Stimulated activated effector memory CD8-positive, alpha-beta T cell treated with anti-CD3 and anti-CD28 coated beads, Interleukin-12 subunit alpha, Interleukin-12 subunit beta, amount 100 ng/mL, for 72 hours (primary cell): ENCODE data around the gene TSC22D1.
A peak's percentile ranks its signal among the peaks of the same experiment; 100 is the strongest.

Experiments used
- ATAC-seq: fragments of 150-1000 bp; cut with Tn5 transposase; 2 replicates; pipeline ENCODE4 v1.10.0; 2021
- DNase-seq, 2 donors: peaks; one replicate each; pipeline ENCODE4 v3.0.0; 2021 to 2022; ENCODE audit warnings: low spot score in 2 of 2
- H3K27ac Mint-ChIP-seq: one replicate; pipeline ENCODE4 v1.8.0; 2022; ENCODE audit warnings: mild to moderate bottlenecking, mixed read lengths
- H3K36me3 Mint-ChIP-seq: one replicate; pipeline ENCODE4 v1.8.0; 2022; ENCODE audit warnings: mild to moderate bottlenecking, mixed read lengths
- H3K4me1 Mint-ChIP-seq: one replicate; pipeline ENCODE4 v1.8.0; 2022; ENCODE audit warnings: mixed read lengths
- H3K4me3 Mint-ChIP-seq: one replicate; pipeline ENCODE4 v1.8.0; 2022; ENCODE audit warnings: mild to moderate bottlenecking, mixed read lengths
- H3K9me3 Mint-ChIP-seq: one replicate; pipeline ENCODE4 v1.8.0; 2022; ENCODE audit warnings: mixed read lengths

Gene TSC22D1

GRCh38 chr13:44404261-44405132, 171.6 kb downstream of the TSC22D1 start:
- H3K4me1 Mint-ChIP-seq = no peaks in the 10 kb centered on the region
- H3K36me3 Mint-ChIP-seq = no peaks in the 10 kb centered on the region
- DNase-seq (no peak), ATAC-seq (no peak)
- H3K27ac Mint-ChIP-seq = no peak overlapping the region
- H3K9me3 Mint-ChIP-seq = no peaks in the 10 kb centered on the region
- H3K4me3 Mint-ChIP-seq = no peak overlapping the region

GRCh38 chr13:44403461-44404056, 172.6 kb downstream of the TSC22D1 start:
- ATAC-seq = no peak
- no peak for DNase-seq
- Mint-ChIP-seq H3K9me3 (no peaks in the 10 kb centered on the region), H3K4me3 (no peak overlapping the region), H3K27ac (no peak overlapping the region), H3K4me1 (no peaks in the 10 kb centered on the region), H3K36me3 (no peaks in the 10 kb centered on the region)

- Mint-ChIP-seq H3K4me3 (no peak overlapping the region), H3K27ac (no peak overlapping the region), H3K9me3 (no peaks in the 10 kb centered on the region), H3K4me1 (no peaks in the 10 kb centered on the region), H3K36me3 (no peaks in the 10 kb centered on the region)
- ATAC-seq = peak; percentile 17
- DNase-seq = no peak
Measured at GRCh38 chr13:44402899-44403445, 173.2 kb downstream of the TSC22D1 start.

GRCh38 chr13:44401577-44401976, 174.6 kb downstream of the TSC22D1 start:
- Mint-ChIP-seq H3K4me1 (no peaks in the 10 kb centered on the region), H3K27ac (no peak overlapping the region), H3K9me3 (no peaks in the 10 kb centered on the region), H3K4me3 (no peak overlapping the region), H3K36me3 (no peaks in the 10 kb centered on the region)
- DNase-seq (no peak), ATAC-seq (no peak)

- ATAC-seq (no peak), DNase-seq (no peak)
- H3K27ac Mint-ChIP-seq = no peak overlapping the region
- no peaks in the 10 kb centered on the region for H3K4me1 Mint-ChIP-seq
- H3K4me3 Mint-ChIP-seq = no peak overlapping the region
- no peaks in the 10 kb centered on the region for H3K9me3 Mint-ChIP-seq
- H3K36me3 Mint-ChIP-seq = no peaks in the 10 kb centered on the region
Measured at GRCh38 chr13:44400736-44401135, 175.4 kb downstream of the TSC22D1 start.

GRCh38 chr13:44399074-44399473, 177.1 kb downstream of the TSC22D1 start:
- no peaks in the 10 kb centered on the region for H3K36me3 Mint-ChIP-seq
- DNase-seq (no peak), ATAC-seq (no peak)
- H3K9me3 Mint-ChIP-seq = no peaks in the 10 kb centered on the region
- no peak overlapping the region for H3K27ac Mint-ChIP-seq
- no peaks in the 10 kb centered on the region for H3K4me1 Mint-ChIP-seq
- H3K4me3 Mint-ChIP-seq = no peak overlapping the region

- no peaks in the 10 kb centered on the region for H3K36me3 Mint-ChIP-seq
- H3K4me1 Mint-ChIP-seq = no peaks in the 10 kb centered on the region
- no peak overlapping the region for H3K4me3 Mint-ChIP-seq
- H3K9me3 Mint-ChIP-seq = no peaks in the 10 kb centered on the region
- DNase-seq (no peak), ATAC-seq (no peak)
- no peak overlapping the region for H3K27ac Mint-ChIP-seq
Measured at GRCh38 chr13:44398606-44399005, 177.5 kb downstream of the TSC22D1 start.

GRCh38 chr13:44397766-44398223, 178.3 kb downstream of the TSC22D1 start:
- Mint-ChIP-seq H3K4me1 (no peaks in the 10 kb centered on the region), H3K27ac (no peak overlapping the region), H3K9me3 (no peaks in the 10 kb centered on the region), H3K4me3 (no peak overlapping the region), H3K36me3 (no peaks in the 10 kb centered on the region)
- DNase-seq = no peak
- no peak for ATAC-seq

- ATAC-seq (no peak), DNase-seq (no peak)
- no peaks in the 10 kb centered on the region for H3K4me1 Mint-ChIP-seq
- no peak overlapping the region for H3K27ac Mint-ChIP-seq
- no peaks in the 10 kb centered on the region for H3K9me3 Mint-ChIP-seq
- H3K4me3 Mint-ChIP-seq = no peak overlapping the region
- no peaks in the 10 kb centered on the region for H3K36me3 Mint-ChIP-seq
Measured at GRCh38 chr13:44396701-44397580, 179.2 kb downstream of the TSC22D1 start.

GRCh38 chr13:44395976-44396694, 180.0 kb downstream of the TSC22D1 start:
- H3K4me1 Mint-ChIP-seq = no peaks in the 10 kb centered on the region
- no peaks in the 10 kb centered on the region for H3K9me3 Mint-ChIP-seq
- no peak overlapping the region for H3K27ac Mint-ChIP-seq
- no peak overlapping the region for H3K4me3 Mint-ChIP-seq
- DNase-seq = no peak
- ATAC-seq = no peak
- H3K36me3 Mint-ChIP-seq = no peaks in the 10 kb centered on the region

- Mint-ChIP-seq H3K4me1 (no peaks in the 10 kb centered on the region), H3K27ac (no peak overlapping the region), H3K4me3 (no peak overlapping the region), H3K9me3 (no peaks in the 10 kb centered on the region), H3K36me3 (no peaks in the 10 kb centered on the region)
- DNase-seq (no peak), ATAC-seq (no peak)
Measured at GRCh38 chr13:44394658-44395057, 181.5 kb downstream of the TSC22D1 start.

GRCh38 chr13:44393391-44393790, 182.7 kb downstream of the TSC22D1 start:
- no peaks in the 10 kb centered on the region for H3K36me3 Mint-ChIP-seq
- H3K27ac Mint-ChIP-seq = no peak overlapping the region
- no peaks in the 10 kb centered on the region for H3K4me1 Mint-ChIP-seq
- no peaks in the 10 kb centered on the region for H3K9me3 Mint-ChIP-seq
- no peak overlapping the region for H3K4me3 Mint-ChIP-seq
- no peak for ATAC-seq
- no peak for DNase-seq

- Mint-ChIP-seq H3K27ac (no peak overlapping the region), H3K4me1 (no peaks in the 10 kb centered on the region), H3K4me3 (no peak overlapping the region), H3K36me3 (no peaks in the 10 kb centered on the region), H3K9me3 (no peaks in the 10 kb centered on the region)
- no peak for DNase-seq
- no peak for ATAC-seq
Measured at GRCh38 chr13:44389876-44390275, 186.3 kb downstream of the TSC22D1 start.

- Mint-ChIP-seq H3K27ac (no peak overlapping the region), H3K36me3 (no peaks in the 10 kb centered on the region), H3K9me3 (no peaks in the 10 kb centered on the region), H3K4me1 (no peaks in the 10 kb centered on the region), H3K4me3 (no peak overlapping the region)
- no peak for DNase-seq
- ATAC-seq = no peak
Measured at GRCh38 chr13:44389060-44389666, 187.0 kb downstream of the TSC22D1 start.
